VCaP (cell line): ENCODE measurements around the gene MX1.

ENCODE experiments used
- H3K27ac ChIP-seq: fragments of 450-650 bp; 2 replicates; pipeline ENCODE4 v1.5.1; 2017
- CTCF ChIP-seq: fragments of 450-650 bp; conservative IDR thresholded peaks from 2 replicates; pipeline ENCODE4 v1.5.1; 2017; ENCODE audit warnings: mild to moderate bottlenecking, moderate library complexity

MX1 gene

GRCh38 chr21:41500363-41500762, 74.3 kb downstream of the MX1 start:
- peak overlapping the region; percentile 100 for H3K27ac ChIP-seq
- TF ChIP-seq CTCF = no peak

- H3K27ac ChIP-seq = peak overlapping the region; percentile 100
- TF ChIP-seq CTCF = no peak
These were observed 74.9 kb downstream of the MX1 start for GRCh38 chr21:41500931-41501381.

GRCh38 chr21:41501919-41502318, 75.9 kb downstream of the MX1 start:
- peak overlapping the region; percentile 100 for H3K27ac ChIP-seq
- peak; percentile 30 for TF ChIP-seq CTCF

GRCh38 chr21:41503331-41503730, 77.3 kb downstream of the MX1 start:
- TF ChIP-seq CTCF = no peak
- peak overlapping the region; percentile 100 for H3K27ac ChIP-seq

- no peak for TF ChIP-seq CTCF
- peak overlapping the region; percentile 100 for H3K27ac ChIP-seq
These were observed 78.0 kb downstream of the MX1 start for GRCh38 chr21:41504030-41504429.

GRCh38 chr21:41506005-41506594, 80.1 kb downstream of the MX1 start:
- peak overlapping the region; percentile 100 for H3K27ac ChIP-seq
- no peak for TF ChIP-seq CTCF

GRCh38 chr21:41506611-41507520, 80.8 kb downstream of the MX1 start:
- peak overlapping the region; percentile 100 for H3K27ac ChIP-seq
- TF ChIP-seq CTCF = no peak
